Measurements from ENCODE around the gene C9orf50.

The C9orf50 gene

GRCh38 chr9:129569502-129570449 lies 51.1 kb downstream of the C9orf50 start:
- H3K4me3 ChIP-seq (ENCODE audit: low read depth, low read length) = no peak overlapping the region
- peak; percentile 57 for TF ChIP-seq CTCF (conservative IDR thresholded peaks at IDR 0.05; ENCODE audit: low read depth, low read length)
- DNase-seq (ENCODE audit: low read depth) = peak; percentile 63

- DNase-seq (ENCODE audit: low read depth) = peak; percentile 72
- no peak for TF ChIP-seq CTCF (conservative IDR thresholded peaks at IDR 0.05; ENCODE audit: low read depth, low read length)
- peak overlapping the region; percentile 49 for H3K4me3 ChIP-seq (ENCODE audit: low read depth, low read length)
Measured at GRCh38 chr9:129568560-129569501, 52.1 kb downstream of the C9orf50 start.

- peak; percentile 69 for DNase-seq (ENCODE audit: low read depth)
- H3K4me3 ChIP-seq (ENCODE audit: low read depth, low read length) = peak overlapping the region; percentile 49
- peak; percentile 18 for TF ChIP-seq CTCF (conservative IDR thresholded peaks at IDR 0.05; ENCODE audit: low read depth, low read length)
Measured at GRCh38 chr9:129567842-129568559, 52.9 kb downstream of the C9orf50 start.

GRCh38 chr9:129567329-129567728 lies 53.6 kb downstream of the C9orf50 start:
- no peak for DNase-seq (ENCODE audit: low read depth)
- TF ChIP-seq CTCF (conservative IDR thresholded peaks at IDR 0.05; ENCODE audit: low read depth, low read length) = no peak
- no peak overlapping the region for H3K4me3 ChIP-seq (ENCODE audit: low read depth, low read length)

- TF ChIP-seq CTCF (conservative IDR thresholded peaks at IDR 0.05; ENCODE audit: low read depth, low read length) = no peak
- no peak overlapping the region for H3K4me3 ChIP-seq (ENCODE audit: low read depth, low read length)
- DNase-seq (ENCODE audit: low read depth) = no peak
Measured at GRCh38 chr9:129566563-129567266, 54.2 kb downstream of the C9orf50 start.

- no peak for DNase-seq (ENCODE audit: low read depth)
- no peak overlapping the region for H3K4me3 ChIP-seq (ENCODE audit: low read depth, low read length)
- no peak for TF ChIP-seq CTCF (conservative IDR thresholded peaks at IDR 0.05; ENCODE audit: low read depth, low read length)
Measured at GRCh38 chr9:129562917-129563316, 58.0 kb downstream of the C9orf50 start.
